ENCODE measurements around the gene ZNRF3. TPM values are rescaled to one million over a fixed set of nuclear protein-coding genes. Genes with fewer than 3 reads are reported as not detected.

The ZNRF3 gene
- total RNA-seq, 2 donors from 2014 or later = 5.9 to 12.2 TPM

DNA sequence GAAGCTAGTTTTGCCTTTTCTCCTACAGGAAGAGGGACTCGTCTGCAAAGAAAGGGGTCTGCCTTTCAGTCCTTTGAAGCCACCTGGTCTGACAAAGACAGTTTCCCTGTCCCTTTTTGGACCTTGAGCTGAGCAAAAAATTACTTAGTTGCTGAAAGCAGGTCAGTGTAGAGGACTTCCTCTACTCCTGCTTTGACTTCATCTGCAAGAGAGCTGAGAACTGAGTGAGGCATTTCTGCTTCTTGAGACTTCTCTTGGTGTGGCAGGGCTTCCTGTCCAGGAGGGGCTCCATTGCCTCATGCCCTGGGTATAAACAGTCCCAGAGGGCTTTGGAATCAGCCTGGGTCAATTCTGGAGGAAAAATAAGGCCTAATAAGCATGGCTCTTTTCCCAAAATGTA is 73.1 kb downstream of the ZNRF3 start:
- Histone ChIP-seq H3K27ac (no peak overlapping the region), H3K9me3 (no peaks in the 10 kb centered on the region), H3K9ac (ENCODE audit: low read depth in 2 of 2, low read length in 2 of 2) (no peak overlapping the region), H3K36me3 (no peaks in the 10 kb centered on the region), H3K4me3 (no peak overlapping the region), H3K4me1 (no peaks in the 10 kb centered on the region), H3K27me3 (no peaks in the 10 kb centered on the region)
- DNase-seq = no peak
- intact Hi-C loops (cut with DNase I) = no loop called here
- TF ChIP-seq CTCF (IDR thresholded peaks at IDR 0.05) = no peak

DNA sequence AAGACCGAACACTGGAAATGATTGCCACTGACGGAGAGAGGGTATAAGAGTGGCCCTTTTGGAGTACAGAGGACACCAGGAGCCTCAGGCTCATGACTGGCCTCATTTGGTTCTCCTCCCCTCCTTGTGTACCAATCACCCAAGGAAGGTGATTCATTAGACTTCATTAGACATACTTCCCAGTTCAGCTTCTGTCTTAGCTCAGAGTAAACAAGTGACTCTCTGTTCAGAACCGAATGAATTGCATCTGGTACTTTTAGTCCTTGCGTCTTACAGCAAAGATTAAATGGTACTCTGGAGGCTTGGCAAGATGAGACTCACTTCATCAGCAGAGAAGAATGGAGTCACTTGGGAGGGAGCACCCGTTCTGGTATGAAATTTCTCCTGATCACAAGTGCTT is 75.2 kb downstream of the ZNRF3 start:
- Histone ChIP-seq H3K4me1 (no peaks in the 10 kb centered on the region), H3K36me3 (no peaks in the 10 kb centered on the region), H3K27me3 (no peaks in the 10 kb centered on the region), H3K27ac (no peak overlapping the region), H3K9me3 (no peaks in the 10 kb centered on the region), H3K4me3 (no peak overlapping the region), H3K9ac (ENCODE audit: low read depth in 2 of 2, low read length in 2 of 2) (no peak overlapping the region)
- no peak for TF ChIP-seq CTCF (IDR thresholded peaks at IDR 0.05)
- no peak for DNase-seq
- intact Hi-C loops (cut with DNase I) = no loop called here

DNA sequence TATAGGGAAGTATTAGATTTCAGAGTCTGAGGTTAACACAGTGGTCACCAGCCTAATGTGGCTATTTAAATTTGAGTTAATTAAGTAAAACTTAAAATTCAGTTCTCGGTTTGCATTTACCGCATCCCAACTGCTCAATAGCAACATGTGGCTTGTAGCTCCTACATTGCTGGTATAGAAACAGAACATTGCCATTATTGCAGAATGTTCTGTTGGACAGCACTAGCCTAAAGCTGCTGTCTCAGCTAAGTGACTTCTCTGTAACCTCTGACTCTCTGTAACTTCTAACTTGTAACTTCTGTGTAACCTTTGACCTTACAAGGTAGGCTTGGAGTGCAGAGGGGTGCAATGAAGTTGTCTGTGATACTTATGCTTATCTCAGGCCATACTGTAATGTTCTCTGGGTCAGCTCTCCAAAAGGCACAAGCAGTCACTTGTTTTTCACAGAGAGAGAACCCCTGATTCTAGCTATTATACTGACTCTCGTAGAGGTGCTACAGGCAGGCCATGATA is 78.7 kb downstream of the ZNRF3 start:
- DNase-seq = no peak
- no peak overlapping the region for H3K27ac ChIP-seq
- no peak overlapping the region for H3K4me3 ChIP-seq
- H3K9ac ChIP-seq (ENCODE audit: low read depth in 2 of 2, low read length in 2 of 2) = no peak overlapping the region
- intact Hi-C loops (cut with DNase I) = no loop called here
- H3K4me1 ChIP-seq = peaks cover 6% of the 10 kb centered on the region
- no peaks in the 10 kb centered on the region for H3K27me3 ChIP-seq
- H3K36me3 ChIP-seq = no peaks in the 10 kb centered on the region
- no peaks in the 10 kb centered on the region for H3K9me3 ChIP-seq
- TF ChIP-seq CTCF (IDR thresholded peaks at IDR 0.05) = no peak

- Histone ChIP-seq H3K36me3 (no peaks in the 10 kb centered on the region), H3K4me1 (peaks cover 6% of the 10 kb centered on the region), H3K9ac (ENCODE audit: low read depth in 2 of 2, low read length in 2 of 2) (no peak overlapping the region), H3K27ac (no peak overlapping the region), H3K4me3 (no peak overlapping the region), H3K27me3 (no peaks in the 10 kb centered on the region), H3K9me3 (no peaks in the 10 kb centered on the region)
- TF ChIP-seq CTCF (IDR thresholded peaks at IDR 0.05) = no peak
- no peak for DNase-seq
- intact Hi-C loops (cut with DNase I) = no loop called here
Observed at GRCh38 chr22:28963362-28963761, 80.0 kb downstream of the ZNRF3 start.

- Histone ChIP-seq H3K27ac (no peak overlapping the region), H3K27me3 (no peaks in the 10 kb centered on the region), H3K4me3 (no peak overlapping the region), H3K9ac (ENCODE audit: low read depth in 2 of 2, low read length in 2 of 2) (no peak overlapping the region), H3K4me1 (peaks cover 6% of the 10 kb centered on the region), H3K36me3 (no peaks in the 10 kb centered on the region), H3K9me3 (no peaks in the 10 kb centered on the region)
- TF ChIP-seq CTCF (IDR thresholded peaks at IDR 0.05) = no peak
- no peak for DNase-seq
- intact Hi-C loops (cut with DNase I) = no loop called here
Observed at GRCh38 chr22:28967163-28967665, 83.8 kb downstream of the ZNRF3 start.
